Measurements from ENCODE around the gene RUNX1.

The RUNX1 gene

DNA sequence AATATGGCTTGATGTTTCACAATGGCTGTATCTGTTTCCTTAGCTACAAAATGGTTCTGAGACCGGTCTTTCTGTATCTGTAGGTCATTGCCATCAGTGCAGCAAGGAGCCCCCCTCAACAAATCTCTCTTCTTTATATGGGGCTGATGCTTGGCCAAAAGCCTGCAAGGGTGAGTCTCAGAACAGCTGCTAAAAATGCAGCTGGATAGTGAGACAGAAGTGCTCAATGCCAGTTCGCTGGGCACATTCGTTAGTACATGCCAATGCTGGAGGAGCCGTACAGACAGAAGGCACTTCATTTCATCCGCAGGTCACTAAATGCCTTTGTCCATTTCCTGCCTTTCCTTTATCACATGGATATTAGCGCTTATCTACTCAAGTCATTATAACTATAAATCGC lies 67.3 kb downstream of the RUNX1 start:
- TF ChIP-seq ZFX (IDR thresholded peaks at IDR 0.05; ENCODE audit: borderline replicate concordance), result no peak
- no peak overlapping the region for H3K27ac ChIP-seq

DNA sequence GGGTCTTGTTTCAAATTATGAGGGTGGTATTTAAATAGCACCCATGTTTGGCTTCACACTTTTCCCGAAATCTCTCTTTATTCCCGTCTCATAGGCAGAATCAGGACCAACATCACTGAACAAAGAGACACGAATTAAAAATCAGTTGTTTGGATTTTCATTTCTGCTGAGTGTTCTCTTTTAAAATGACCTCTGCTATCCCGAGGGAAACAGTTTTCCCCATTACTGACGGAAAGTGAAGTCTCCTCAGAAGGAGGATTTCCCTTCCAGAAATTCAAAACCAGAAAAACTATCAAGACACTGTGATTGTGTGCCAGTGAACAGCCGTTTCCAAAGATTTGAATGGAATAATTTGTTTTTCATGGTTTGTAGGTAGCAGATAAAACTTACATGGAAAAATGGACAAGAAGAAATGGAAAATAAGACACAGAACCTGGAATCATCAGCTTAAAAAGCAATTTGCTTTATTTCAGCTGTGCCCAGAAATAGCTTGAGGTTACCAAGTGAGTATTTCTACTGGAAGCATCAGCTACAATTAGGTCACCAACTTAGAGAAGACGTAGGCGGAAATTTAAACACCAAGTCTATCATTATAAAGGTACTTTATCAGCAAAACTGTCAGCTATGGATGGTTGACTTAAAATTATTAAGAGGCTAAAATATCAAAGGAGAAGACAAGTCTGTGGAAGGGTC lies 68.5 kb downstream of the RUNX1 start:
- TF ChIP-seq CTCF (IDR thresholded peaks at IDR 0.05) (no peak), ZFX (IDR thresholded peaks at IDR 0.05; ENCODE audit: borderline replicate concordance) (no peak)
- no peak overlapping the region for H3K27ac ChIP-seq

- no peak for TF ChIP-seq CTCF (IDR thresholded peaks at IDR 0.05)
- no peak for TF ChIP-seq ZFX (IDR thresholded peaks at IDR 0.05; ENCODE audit: borderline replicate concordance)
- H3K27ac ChIP-seq, result no peak overlapping the region
Measured at GRCh38 chr21:34979383-34979782, 69.7 kb downstream of the RUNX1 start.

DNA sequence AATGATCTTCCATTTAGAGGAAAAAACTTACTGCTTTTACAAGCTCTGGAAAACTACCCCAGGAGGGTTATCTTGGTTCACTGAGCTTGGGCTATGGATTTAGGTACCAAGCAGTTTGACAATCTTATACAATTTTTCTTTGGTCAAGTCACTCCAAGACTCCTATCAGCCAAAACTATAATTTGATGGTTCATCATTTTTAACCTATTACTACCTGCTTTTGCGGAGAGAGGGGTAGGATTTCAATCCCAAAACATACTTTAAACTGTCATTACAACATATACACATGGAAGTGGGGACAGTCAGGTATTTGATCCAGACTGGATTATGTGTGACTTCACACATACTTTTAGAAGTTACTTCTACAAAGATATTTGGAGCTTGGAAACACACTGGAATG lies 71.8 kb downstream of the RUNX1 start:
- no peak overlapping the region for H3K27ac ChIP-seq
- TF ChIP-seq CTCF (IDR thresholded peaks at IDR 0.05) (no peak), ZFX (IDR thresholded peaks at IDR 0.05; ENCODE audit: borderline replicate concordance) (no peak)

- no peak for TF ChIP-seq CTCF (IDR thresholded peaks at IDR 0.05)
- TF ChIP-seq ZFX (IDR thresholded peaks at IDR 0.05; ENCODE audit: borderline replicate concordance), result no peak
- H3K27ac ChIP-seq, result no peak overlapping the region
Measured at GRCh38 chr21:34974162-34974981, 74.7 kb downstream of the RUNX1 start.

DNA sequence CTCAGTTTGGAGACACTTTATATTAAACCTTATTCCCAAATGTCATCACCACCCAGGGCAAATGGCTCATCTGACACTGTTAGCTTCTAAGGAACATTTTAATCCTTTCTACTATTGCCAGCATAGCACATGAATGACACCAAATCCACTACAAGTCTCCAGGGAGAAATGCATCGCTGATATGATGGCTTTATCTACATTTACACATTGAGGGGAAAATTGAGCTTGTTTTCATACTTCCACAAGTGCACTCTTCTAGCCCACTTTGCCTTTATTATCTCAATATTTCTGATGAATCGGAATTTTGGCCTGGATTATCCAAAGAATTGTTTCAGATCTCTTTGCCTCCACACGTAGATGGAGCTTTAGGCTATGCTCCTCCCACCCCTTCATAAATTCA lies 75.4 kb downstream of the RUNX1 start:
- no peak overlapping the region for H3K27ac ChIP-seq
- no peak for TF ChIP-seq ZFX (IDR thresholded peaks at IDR 0.05; ENCODE audit: borderline replicate concordance)

- TF ChIP-seq ZFX (IDR thresholded peaks at IDR 0.05; ENCODE audit: borderline replicate concordance) (no peak), CTCF (IDR thresholded peaks at IDR 0.05) (no peak)
- H3K27ac ChIP-seq, result no peak overlapping the region
Measured at GRCh38 chr21:34971656-34972055, 77.4 kb downstream of the RUNX1 start.

DNA sequence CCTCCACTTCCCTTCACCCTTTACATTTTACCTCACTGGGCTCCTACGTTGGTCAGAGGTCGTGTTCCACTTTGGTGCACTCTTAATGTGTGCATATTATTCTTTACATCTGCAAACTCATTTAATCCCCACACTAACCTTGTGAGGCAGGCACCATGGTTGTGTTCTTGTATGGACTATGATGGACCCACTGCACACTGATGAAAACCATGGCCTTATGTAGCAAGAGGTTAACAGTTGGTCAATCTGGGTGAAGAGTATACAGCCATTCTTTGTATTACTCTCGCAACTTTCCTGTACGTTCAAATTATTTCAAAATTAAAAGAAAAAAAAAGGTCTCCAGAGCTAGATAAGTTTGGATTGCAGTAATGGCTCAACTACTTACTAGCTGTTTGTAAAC lies 78.5 kb downstream of the RUNX1 start:
- no peak overlapping the region for H3K27ac ChIP-seq

More for the DNA sequence above, 78.5 kb downstream of the RUNX1 start:
- no peak for TF ChIP-seq ZFX (IDR thresholded peaks at IDR 0.05; ENCODE audit: borderline replicate concordance)
- TF ChIP-seq CTCF (IDR thresholded peaks at IDR 0.05), result no peak

All from 22Rv1 (cell line).